NCI-H1048 (cell line): ENCODE measurements around the gene GNAS-AS1.

ENCODE experiments used
- DNase-seq: peaks from one replicate; lab custom pipeline; 2025; lab: John Stamatoyannopoulos, UW

GNAS-AS1 gene

DNA sequence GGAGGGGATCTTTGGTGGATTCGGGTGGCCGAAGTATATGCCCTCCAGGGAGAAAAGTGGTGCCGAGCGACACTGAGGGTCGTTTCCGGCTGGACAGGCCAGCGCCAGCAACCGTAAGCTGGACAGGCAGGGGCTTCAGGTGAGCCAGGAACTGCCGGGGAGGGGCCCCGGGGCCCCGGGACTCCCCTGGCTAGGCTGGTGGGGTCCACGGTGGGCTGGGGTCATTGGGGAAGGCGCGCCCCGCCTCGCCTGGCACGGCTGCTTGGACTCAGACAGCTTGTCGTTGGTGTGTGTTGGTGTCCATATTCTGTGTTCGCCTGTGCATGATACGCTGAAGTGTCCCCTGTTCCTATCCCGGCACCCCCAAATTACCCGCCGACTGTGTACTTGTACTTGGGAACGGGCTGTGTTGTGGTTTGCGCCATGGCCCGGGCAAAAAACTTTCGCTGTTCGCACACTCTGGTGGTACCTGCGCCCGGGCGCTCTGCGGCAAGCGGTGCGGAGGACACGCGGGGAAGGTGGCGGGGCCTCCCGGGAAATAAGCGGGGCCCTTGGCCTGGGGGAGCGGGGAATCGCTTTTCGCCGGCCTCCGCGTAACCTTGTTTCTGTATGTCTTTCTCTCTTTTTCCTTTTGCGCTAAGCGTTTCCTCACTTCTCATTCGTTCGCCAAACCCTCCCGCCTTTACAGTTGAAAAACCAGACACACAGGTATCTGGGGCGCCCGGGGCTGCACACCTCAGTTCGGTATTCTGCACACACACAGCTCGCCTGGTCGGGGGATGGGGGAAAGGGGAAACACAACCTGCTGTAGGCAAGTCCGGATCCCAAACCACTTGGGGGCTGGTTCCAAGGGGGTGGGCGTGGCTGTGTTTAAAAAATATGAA, 5.0 kb upstream of the GNAS-AS1 start:
- DNase-seq = no peak

- no peak for DNase-seq
Observed at GRCh38 chr20:58854638-58855471, 4.2 kb upstream of the GNAS-AS1 start.

DNA sequence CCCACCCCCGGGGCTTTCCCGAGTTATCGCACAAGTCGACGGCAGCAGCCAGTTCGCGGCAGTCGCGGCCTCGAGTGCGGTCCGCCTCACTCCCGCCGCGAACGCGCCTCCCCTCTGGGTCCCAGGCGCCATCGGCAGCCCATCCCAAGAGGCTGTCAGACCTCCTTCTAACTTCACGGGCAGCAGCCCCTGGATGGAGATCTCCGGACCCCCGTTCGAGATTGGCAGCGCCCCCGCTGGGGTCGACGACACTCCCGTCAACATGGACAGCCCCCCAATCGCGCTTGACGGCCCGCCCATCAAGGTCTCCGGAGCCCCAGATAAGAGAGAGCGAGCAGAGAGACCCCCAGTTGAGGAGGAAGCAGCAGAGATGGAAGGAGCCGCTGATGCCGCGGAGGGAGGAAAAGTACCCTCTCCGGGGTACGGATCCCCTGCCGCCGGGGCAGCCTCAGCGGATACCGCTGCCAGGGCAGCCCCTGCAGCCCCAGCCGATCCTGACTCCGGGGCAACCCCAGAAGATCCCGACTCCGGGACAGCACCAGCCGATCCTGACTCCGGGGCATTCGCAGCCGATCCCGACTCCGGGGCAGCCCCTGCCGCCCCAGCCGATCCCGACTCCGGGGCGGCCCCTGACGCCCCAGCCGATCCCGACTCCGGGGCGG, 3.4 kb upstream of the GNAS-AS1 start:
- no peak for DNase-seq

DNA sequence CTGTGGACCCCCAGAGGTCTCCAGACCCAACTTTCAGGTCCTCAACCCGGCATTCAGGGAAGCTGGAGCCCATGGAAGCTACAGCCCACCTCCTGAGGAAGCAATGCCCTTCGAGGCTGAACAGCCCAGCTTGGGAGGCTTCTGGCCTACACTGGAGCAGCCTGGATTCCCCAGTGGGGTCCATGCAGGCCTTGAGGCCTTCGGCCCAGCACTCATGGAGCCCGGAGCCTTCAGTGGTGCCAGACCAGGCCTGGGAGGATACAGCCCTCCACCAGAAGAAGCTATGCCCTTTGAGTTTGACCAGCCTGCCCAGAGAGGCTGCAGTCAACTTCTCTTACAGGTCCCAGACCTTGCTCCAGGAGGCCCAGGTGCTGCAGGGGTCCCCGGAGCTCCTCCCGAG, 2.8 kb upstream of the GNAS-AS1 start:
- no peak for DNase-seq

- DNase-seq = no peak
Observed at GRCh38 chr20:58852543-58853271, 2.0 kb upstream of the GNAS-AS1 start, which contains the start of gene GNAS. Gene GNAS (plus strand): TSS chr20:58852716.

DNA sequence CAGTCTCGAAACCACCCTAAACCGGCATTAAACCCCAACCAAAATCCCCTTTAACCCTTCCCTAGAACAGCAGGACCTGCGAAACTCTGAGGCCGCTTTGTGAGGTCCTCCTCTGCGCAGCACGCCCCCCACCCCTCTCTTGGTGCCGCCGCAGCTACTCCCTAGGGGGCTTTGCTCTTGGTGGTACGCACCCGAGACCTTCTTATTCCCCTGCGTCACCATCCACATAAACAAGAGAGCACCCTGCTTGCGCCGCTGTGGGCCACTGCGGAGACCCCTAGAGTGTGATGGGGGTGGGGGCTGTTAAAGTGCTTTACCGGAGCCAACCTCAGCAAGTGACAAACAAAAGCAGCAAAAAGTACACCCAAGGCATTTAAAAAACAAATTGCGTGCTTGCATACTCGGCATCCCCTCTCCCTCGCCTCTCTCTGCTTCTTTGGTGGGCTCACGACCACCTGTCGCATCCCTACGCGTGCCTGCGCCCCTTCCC, 1.3 kb upstream of the GNAS-AS1 start:
- no peak for DNase-seq

DNA sequence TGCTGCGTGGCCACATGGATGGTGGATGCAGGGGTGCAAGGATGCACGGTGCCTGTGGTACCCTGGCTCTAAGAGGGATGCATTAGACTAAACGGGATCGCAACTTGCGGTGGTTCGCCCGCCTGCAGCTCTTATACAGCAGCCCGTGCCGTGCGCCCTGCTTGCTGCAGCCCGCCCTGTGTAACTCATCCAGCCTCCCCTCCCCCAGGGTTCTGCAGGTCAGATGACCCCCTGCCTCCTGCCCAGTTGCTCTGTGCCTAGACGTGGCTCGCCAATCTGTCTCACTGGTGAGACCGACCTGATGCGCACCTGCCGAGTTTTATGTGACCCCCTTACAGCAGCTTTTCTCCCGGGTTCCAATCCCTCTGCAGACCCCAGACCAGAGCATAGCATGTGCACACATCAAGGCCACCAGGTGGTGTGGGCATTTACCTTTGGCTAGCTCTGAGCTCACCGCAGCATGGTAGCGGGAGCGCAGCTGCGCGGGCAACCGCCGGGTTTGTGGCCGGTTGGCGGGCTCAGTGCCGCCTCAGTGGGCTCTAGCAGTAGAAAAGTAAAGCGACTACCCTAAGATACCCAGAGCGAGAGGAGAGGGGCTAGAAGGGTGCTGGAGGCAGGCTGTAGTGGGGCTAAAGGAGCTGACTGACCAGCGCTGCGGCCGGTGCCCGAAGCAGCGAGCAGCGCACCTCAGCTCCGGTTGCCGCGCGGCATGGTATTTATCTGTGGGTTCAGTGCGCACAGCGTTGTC, 693 bp upstream of the GNAS-AS1 start:
- DNase-seq = no peak

GRCh38 chr20:58847463-58847862, 3.2 kb downstream of the GNAS-AS1 start:
- DNase-seq = no peak

DNA sequence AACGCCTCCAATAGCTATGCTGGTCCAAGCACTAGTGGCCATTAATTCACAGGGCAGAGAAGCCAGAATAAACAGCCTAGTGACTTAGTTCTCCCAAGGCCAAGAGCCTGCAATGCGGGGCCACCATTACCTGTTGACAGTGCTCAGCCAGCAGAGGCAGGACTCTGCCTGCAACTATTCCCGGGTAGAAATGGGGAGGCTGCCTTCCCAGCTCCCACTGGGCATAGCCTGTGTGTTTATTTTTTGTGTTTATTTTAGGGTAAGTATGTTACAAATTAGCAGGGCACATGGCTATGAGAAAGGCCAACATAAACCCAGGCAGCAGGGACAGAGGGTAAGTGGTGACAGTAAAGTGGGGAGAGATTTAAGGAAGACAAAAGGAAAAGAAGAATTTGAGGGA, 5.0 kb downstream of the GNAS-AS1 start:
- no peak for DNase-seq

DNA sequence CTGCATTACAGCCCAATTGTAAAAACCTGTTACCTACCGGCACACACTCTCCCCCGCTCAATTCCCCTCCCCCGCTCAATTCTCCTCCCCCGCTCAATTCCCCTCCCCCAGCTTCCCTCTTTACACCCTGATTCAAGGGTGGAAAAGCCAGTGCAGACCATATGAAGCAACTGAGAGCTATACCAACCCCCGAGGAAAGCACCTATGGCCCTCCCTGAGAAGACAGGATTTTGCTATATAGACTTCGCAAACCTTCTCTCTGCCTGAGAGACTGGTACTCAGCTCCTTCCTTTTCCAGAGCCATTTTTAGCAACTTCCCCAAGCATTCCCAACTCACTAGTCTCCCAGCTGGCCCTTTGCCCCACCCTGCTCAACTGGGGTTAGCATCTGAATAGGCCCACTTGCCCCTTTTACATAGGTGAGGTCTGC, 7.6 kb downstream of the GNAS-AS1 start:
- no peak for DNase-seq

DNA sequence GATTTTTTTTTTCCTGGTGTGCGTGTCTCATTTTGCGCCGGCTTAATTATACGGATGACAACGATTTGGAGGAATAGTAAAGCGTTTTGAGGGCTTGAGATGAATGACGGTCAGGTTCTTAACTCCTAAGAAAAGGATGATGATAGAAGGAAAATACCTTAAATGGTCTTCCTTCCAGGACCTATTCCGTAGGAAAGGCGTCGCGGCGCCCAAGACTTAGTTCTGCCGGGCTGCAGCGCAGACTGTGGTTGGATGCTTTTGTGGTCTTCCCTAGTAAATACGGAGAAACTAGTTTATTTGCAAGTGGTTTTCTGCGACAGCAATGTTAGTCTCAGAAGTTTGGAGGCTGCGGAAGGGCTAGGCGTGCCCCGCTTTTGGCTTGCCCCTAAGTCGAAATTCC, 8.4 kb downstream of the GNAS-AS1 start:
- no peak for DNase-seq

DNA sequence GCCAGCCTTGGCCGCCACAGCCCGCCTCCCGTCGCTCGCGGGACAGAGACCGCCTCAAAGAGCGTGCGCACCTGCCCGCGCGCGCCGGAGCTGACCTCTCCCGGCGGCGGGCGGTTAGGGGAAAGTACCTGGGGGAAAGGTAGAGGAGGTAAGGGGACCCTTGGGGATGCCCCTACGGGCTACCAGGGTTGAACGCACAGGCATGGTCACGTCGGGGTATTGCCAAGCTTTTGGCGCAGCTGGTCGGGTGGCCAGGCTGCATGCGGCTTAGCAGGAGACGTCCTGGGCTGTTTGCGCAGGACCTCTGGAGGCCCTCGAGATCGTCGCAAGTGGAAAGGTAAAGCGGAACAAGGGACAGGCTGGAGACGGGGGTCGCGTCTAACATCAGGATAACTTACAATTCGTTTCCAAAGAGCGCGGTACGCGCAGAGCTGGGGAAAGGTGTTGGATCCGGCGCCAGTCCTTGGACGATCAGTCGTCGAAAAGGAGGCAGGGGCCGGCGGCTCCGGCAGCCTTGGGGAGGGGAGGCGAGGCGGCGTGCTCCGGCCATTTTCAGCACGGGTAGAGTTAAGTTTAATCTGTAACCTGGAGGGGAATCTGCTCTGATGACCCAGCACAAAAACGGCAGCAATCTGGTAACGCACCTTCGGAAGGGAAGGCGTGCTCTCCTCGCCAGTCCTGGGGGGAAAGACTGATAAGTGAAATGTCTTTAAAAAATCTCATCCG, 9.0 kb downstream of the GNAS-AS1 start:
- DNase-seq = no peak

- no peak for DNase-seq
Observed at GRCh38 chr20:58840816-58841538, 9.7 kb downstream of the GNAS-AS1 start.

DNA sequence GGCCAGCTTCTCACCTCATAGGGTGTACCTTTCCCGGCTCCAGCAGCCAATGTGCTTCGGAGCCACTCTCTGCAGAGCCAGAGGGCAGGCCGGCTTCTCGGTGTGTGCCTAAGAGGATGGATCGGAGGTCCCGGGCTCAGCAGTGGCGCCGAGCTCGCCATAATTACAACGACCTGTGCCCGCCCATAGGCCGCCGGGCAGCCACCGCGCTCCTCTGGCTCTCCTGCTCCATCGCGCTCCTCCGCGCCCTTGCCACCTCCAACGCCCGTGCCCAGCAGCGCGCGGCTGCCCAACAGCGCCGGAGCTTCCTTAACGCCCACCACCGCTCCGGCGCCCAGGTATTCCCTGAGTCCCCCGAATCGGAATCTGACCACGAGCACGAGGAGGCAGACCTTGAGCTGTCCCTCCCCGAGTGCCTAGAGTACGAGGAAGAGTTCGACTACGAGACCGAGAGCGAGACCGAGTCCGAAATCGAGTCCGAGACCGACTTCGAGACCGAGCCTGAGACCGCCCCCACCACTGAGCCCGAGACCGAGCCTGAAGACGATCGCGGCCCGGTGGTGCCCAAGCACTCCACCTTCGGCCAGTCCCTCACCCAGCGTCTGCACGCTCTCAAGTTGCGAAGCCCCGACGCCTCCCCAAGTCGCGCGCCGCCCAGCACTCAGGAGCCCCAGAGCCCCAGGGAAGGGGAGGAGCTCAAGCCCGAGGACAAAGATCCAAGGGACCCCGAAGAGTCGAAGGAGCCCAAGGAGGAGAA, 10.5 kb downstream of the GNAS-AS1 start:
- no peak for DNase-seq

DNA sequence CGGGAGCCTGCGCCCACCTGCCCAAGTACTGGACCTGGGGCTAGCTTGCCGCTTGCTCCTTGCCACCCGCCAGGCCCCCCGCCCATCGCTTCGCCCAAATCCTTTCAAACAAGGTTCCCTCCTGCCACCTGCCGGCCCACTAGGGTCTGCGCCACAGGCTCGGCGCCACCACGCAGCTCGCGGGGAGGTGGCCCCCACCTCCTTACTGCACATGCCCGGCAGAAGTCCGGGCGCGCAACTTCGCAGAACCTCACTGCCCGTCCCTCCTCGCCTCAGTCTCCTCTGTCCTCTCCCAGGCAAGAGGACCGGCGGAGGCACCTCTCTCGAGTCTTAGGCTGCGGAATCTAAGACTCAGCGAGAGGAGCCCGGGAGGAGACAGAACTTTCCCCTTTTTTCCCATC, 11.2 kb downstream of the GNAS-AS1 start:
- no peak for DNase-seq

DNA sequence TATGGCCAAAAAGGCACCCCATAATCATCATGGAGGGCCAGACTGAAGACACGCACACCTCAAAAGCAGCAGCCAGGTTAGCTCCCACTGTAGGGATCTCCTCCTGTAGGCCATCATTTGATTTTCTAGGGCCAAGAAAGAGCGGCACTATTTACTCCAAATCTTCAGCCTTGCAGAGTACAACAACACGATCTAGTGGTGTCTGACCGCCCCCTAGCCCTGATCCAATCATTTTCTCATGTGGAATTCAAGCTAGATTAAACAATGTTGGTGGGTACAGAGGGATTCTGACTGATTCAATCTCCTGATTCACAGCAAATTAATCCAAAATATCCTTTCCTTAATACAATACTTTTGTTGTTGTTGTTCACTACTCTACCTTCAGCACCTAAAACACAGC, 12.5 kb downstream of the GNAS-AS1 start:
- no peak for DNase-seq

DNA sequence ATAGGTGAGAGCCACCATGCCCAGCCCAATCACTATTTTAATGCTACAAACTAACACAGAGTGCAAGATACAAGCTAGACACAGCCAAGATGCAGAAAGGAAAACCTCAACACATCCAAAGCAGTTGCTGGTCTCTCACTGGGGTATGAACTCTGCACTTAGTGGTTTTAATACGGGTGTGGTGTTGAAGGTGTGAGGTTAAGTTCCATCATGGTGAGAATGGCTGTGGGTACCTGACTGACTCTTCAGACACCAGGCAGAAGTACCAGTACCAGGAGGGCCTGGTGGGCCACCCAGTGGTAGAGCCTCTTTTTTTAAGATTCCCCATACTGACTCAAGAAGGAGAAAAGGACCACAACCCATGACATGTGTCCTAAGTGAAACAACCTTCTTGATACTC, 13.0 kb downstream of the GNAS-AS1 start:
- DNase-seq = no peak

DNA sequence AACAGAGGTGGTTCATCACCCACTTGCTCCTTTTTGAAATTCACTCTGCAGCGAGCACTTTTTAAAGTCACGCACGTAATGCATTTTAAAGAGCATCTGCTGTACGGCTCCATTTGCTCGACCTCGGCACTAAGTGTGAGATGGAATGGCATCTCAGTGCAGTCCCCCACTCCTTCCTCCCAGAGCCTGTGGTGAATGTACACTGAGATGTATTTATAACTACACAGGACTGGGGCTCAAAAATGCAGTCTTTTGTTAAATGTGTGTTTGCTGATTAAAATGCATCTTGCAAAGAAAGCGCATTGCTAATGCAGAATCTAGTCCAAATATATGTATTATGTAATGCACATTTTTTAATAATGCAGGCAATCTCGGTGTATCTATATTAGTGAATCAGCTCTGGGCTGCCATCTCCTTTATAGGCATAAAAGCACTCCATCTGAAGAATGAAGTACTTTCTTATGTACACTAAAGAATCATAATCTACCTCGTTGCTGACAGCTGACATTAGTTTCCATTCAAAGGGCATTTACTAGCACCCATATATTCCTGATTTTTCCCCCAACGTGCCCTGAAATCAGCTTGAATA, 14.0 kb downstream of the GNAS-AS1 start:
- DNase-seq = no peak
